ENCODE data around the gene ACTRT2. TPM values are rescaled to one million over a fixed set of nuclear protein-coding genes. Genes with fewer than 3 reads are reported as not detected.

The ACTRT2 gene
- total RNA-seq, 4 donors from 2014 or later: not detected

GRCh38 chr1:3003941-3004270 is 17.4 kb upstream of the ACTRT2 start:
- no peak for TF ChIP-seq CTCF (IDR thresholded peaks at IDR 0.05)
- DNase-seq (ENCODE audit: low spot score): no peak
- no peak for ATAC-seq (ENCODE audit: low FRiP score)

DNA sequence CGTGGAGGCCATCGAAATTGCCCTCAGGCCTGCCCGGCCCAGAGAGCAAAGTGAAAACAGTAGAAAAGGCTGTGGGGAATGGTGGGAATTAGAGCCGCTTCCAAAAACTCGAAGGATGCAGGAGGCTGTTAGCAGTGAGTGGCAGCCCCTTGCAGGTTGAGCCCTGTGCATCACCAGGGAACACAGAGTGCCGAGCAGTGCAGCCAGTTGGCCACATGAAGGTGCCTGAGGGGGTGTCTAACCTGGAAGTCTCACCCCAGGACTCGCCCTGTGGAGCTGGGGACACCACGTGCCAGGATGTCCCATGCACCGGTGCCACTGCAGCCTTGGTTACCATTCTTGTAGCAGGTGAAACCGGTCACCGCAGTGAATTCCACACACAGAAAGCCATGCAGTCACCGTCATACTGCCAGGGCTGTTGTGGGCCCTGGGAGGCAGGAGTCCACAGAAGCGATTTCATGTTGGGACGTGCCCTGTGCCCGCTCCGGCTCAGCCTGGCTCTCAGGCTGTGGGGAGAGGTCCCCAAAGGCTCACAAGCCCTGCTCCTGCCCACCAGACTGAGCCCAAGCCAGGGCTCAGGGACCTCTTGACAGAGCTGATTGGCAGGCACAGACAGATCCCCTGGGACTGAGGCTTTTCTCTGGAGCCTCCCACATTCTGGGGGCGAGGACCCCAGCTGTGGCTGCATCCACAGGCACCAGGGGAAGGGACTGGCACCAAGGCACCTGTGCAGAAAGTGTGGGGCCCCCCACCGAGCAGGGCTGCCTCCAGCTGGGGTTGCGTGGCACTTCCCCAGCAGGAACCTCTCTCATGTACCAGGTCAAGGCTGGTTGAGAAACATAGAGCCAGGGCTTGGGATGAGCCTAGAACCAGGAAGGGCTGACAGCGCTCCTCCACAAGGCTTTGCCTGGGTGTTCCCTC is 16.7 kb upstream of the ACTRT2 start:
- TF ChIP-seq CTCF (IDR thresholded peaks at IDR 0.05): no peak
- no peak for DNase-seq (ENCODE audit: low spot score)
- ATAC-seq (ENCODE audit: low FRiP score): no peak

- no peak for TF ChIP-seq CTCF (IDR thresholded peaks at IDR 0.05)
- ATAC-seq (ENCODE audit: low FRiP score) (no peak), DNase-seq (ENCODE audit: low spot score) (no peak)
Observed at GRCh38 chr1:3005771-3006170, 15.5 kb upstream of the ACTRT2 start.

GRCh38 chr1:3007298-3008147 is 13.7 kb upstream of the ACTRT2 start:
- ATAC-seq (ENCODE audit: low FRiP score) (no peak), DNase-seq (ENCODE audit: low spot score) (no peak)
- no peak for TF ChIP-seq CTCF (IDR thresholded peaks at IDR 0.05)

- no peak for TF ChIP-seq CTCF (IDR thresholded peaks at IDR 0.05)
- DNase-seq (ENCODE audit: low spot score) (no peak), ATAC-seq (ENCODE audit: low FRiP score) (no peak)
Observed at GRCh38 chr1:3009021-3009420, 12.2 kb upstream of the ACTRT2 start.

- TF ChIP-seq CTCF (IDR thresholded peaks at IDR 0.05): no peak
- ATAC-seq (ENCODE audit: low FRiP score): no peak
Observed at GRCh38 chr1:3009556-3009955, 11.7 kb upstream of the ACTRT2 start.

More at GRCh38 chr1:3009556-3009955, 11.7 kb upstream of the ACTRT2 start:
- DNase-seq (ENCODE audit: low spot score): no peak
